ENCODE results near the gene POLD3. TPM values are rescaled to one million over a fixed set of nuclear protein-coding genes. Genes with fewer than 3 reads are reported as not detected.

The POLD3 gene
- total RNA-seq, 1 donor from 2014 or later: 10.3 TPM

DNA sequence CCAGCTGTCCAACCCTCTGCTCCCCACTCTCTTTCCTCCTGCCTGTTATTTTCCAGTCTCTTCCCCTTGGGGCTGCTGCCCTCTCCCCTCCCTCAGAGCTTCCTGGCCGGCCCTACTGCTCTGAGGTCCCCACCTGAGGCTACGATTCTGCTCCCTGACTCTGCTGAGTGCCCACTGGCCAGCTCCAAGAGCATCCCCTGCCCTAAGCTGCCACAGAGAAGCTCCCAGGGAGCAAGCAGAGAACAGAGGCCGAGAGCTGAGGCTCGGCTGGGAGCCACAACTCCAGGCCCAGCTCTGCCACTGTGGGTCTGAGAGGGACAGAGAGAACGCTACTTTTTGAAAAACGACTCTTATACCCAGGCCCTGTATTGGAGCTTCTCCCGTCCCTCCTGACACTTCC is 77.8 kb downstream of the POLD3 start:
- no peaks in the 10 kb centered on the region for H3K36me3 ChIP-seq
- H3K27me3 ChIP-seq: no peaks in the 10 kb centered on the region
- H3K9me3 ChIP-seq: no peaks in the 10 kb centered on the region
- no peak overlapping the region for H3K4me3 ChIP-seq
- no peak for DNase-seq (ENCODE audit: low spot score in 2 of 2)
- intact Hi-C loops (cut with DNase I): no loop called here
- TF ChIP-seq, protein P1, sequence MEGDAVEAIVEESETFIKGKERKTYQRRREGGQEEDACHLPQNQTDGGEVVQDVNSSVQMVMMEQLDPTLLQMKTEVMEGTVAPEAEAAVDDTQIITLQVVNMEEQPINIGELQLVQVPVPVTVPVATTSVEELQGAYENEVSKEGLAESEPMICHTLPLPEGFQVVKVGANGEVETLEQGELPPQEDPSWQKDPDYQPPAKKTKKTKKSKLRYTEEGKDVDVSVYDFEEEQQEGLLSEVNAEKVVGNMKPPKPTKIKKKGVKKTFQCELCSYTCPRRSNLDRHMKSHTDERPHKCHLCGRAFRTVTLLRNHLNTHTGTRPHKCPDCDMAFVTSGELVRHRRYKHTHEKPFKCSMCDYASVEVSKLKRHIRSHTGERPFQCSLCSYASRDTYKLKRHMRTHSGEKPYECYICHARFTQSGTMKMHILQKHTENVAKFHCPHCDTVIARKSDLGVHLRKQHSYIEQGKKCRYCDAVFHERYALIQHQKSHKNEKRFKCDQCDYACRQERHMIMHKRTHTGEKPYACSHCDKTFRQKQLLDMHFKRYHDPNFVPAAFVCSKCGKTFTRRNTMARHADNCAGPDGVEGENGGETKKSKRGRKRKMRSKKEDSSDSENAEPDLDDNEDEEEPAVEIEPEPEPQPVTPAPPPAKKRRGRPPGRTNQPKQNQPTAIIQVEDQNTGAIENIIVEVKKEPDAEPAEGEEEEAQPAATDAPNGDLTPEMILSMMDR (IDR thresholded peaks at IDR 0.05): no peak
- H3K27ac ChIP-seq: no peak overlapping the region
- peaks cover 4 to 15% of the 10 kb centered on the region in 2 donors for H3K4me1 ChIP-seq

DNA sequence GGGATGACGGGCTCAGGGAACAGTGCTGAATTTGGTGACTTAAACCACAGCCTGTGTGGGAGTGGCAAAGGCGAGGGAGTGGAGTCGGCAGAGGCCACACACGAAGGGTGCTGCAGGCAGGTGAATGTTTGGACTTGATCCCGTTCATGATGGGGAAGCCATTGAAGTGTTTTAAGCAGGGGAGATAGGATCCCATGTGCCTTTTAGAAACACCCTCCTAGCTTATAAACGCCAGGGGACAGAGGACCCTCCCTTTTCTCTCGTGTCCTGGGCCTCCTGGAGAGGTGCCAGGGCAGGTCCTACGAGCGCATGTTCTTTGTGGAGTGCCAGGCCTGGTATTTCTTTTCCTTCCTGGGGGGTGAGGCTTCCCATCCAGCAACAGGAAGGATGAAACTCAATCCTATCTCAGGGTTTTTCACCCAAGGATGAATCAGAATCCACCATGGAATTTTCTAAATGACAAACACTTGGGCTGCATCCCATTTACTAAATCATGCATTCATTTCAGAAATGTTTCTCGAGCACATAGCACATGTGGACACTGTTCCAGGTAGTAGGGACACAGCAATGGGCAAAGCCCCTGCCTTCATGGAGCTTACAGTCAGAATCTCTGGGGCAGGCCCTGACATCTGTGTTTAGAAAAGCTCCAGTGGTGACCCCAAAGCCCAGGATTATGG is 79.3 kb downstream of the POLD3 start:
- DNase-seq (ENCODE audit: low spot score in 2 of 2): no peak
- H3K27me3 ChIP-seq: no peaks in the 10 kb centered on the region

DNA sequence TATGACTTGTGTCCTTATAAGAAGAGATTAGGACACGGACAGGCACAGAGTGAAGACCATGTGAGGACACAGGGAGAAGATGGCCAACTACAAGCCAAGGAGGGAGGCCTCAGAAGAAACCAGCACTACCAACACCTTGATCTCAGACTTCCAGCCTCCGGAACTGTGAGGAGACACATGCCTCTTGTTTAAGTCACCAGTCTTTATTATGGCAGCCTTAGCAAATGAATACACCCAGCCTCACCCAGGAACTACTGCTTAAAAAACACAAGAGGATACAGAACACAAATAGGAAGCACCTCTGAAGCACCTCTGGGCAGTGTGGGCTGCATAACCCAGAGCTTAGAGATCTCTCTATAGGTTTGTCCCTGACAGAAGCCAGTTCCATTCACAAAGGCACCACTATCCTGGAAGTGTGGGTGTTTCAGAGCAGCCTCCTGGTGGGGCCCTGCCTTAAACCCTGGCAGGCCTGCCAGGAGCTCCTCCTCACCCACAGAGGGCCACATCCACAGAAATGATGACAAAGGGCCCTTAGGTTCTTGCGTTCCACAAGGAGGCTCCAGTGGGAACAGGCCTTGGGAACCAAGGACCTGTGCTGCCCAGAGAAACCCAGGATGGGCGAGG is 80.1 kb downstream of the POLD3 start:
- Histone ChIP-seq H3K36me3 (no peaks in the 10 kb centered on the region), H3K27me3 (no peaks in the 10 kb centered on the region), H3K4me3 (no peak overlapping the region), H3K4me1 (peaks cover 4 to 15% of the 10 kb centered on the region in 2 donors), H3K9me3 (no peaks in the 10 kb centered on the region), H3K27ac (peak overlapping the region; percentile 56 to 76)
- TF ChIP-seq, protein P1 (IDR thresholded peaks at IDR 0.05): no peak
- no peak for DNase-seq (ENCODE audit: low spot score in 2 of 2)
- intact Hi-C loops (cut with DNase I): no loop called here

More for the DNA sequence above, 79.3 kb downstream of the POLD3 start:
- Histone ChIP-seq H3K4me1 (peaks cover 4 to 15% of the 10 kb centered on the region in 2 donors), H3K9me3 (no peaks in the 10 kb centered on the region), H3K4me3 (no peak overlapping the region), H3K27ac (peak overlapping the region in 1 of 2 donors; percentile 56), H3K36me3 (no peaks in the 10 kb centered on the region)
- TF ChIP-seq, protein P1 (IDR thresholded peaks at IDR 0.05): no peak
- intact Hi-C loops (cut with DNase I): loop anchor here (1.0 kb wide), 1 partner anchor 26 kb away; no protein-coding TSS in a partner anchor

DNA sequence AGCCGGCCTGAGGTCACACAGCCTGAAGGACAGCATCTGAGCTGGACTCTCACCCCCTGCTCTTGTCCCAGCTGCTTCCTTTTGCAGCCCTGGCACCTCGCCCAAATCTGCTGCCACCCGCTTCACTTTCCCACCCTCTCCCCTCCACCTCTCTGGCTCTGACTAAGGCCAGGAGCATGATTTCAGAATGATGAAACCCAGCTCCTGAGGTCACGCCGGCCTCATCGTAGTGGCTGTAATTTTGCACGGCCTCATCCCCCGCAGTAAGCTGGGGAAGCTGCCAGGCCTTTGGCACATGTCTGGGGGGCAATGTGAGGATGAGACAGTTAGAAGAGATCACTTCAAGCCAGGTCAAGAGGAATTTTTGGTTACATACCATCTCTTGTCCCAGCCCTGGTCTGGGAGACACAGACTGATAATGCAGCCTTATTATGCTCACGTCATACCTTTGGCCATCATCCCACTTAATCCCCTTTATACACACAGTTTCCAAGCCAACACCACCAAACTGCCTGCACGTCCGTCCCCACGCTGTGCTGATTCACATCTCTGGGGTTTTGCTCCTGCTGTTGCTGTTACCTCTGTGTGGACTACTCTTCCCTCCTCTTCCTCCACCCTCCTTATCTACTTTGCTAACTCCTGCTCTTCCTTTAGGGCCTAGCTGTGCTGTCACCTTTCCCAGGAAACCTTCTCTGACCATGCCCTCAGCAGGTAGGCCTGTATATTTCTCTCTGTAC is 80.7 kb downstream of the POLD3 start:
- Histone ChIP-seq H3K36me3 (no peaks in the 10 kb centered on the region), H3K27ac (peak overlapping the region; percentile 56 to 76), H3K9me3 (no peaks in the 10 kb centered on the region), H3K4me1 (peaks cover 4 to 15% of the 10 kb centered on the region in 2 donors), H3K27me3 (no peaks in the 10 kb centered on the region), H3K4me3 (no peak overlapping the region)
- TF ChIP-seq, protein P1 (IDR thresholded peaks at IDR 0.05): no peak
- intact Hi-C loops (cut with DNase I): no loop called here
- peak; percentile 57 to 88 for DNase-seq (ENCODE audit: low spot score in 2 of 2)

DNA sequence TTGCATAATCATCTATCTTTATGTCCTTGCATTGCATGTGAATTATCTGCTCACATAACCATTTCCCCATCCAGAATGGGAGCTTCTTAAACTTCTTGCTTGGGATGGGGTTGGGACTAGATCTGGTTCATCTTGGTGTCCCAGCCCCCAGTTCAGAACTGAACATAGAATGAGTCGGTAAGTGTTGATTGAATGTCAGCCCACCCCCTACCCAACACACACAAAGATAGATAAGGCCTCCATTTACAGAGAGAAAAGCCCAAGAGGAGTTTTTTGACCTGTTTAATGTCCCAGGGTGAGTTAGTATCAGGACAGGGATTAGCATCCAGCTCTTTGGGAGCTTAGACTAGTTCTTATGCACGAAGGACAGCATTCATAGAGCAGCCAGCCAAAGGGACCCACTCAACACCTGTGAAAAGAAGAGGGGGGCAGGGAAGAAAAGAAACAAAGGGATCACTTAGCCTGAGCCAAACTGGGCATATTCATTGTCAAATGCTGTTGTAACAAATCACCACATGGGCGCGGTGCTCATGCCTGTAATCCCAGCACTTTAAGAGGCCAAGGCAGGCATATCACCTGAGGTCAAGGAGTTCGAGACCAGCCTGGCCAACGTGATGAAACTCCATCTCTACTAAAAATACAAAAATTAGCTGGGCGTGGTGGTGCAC is 81.4 kb downstream of the POLD3 start:
- TF ChIP-seq, protein P1 (IDR thresholded peaks at IDR 0.05): no peak
- Histone ChIP-seq H3K27ac (peak overlapping the region; percentile 56 to 76), H3K4me3 (no peak overlapping the region), H3K4me1 (peaks cover 4 to 15% of the 10 kb centered on the region in 2 donors), H3K9me3 (no peaks in the 10 kb centered on the region), H3K27me3 (no peaks in the 10 kb centered on the region), H3K36me3 (no peaks in the 10 kb centered on the region)
- intact Hi-C loops (cut with DNase I): no loop called here
- DNase-seq (ENCODE audit: low spot score in 2 of 2): no peak
